ENCODE data around the gene GNAT1.

The GNAT1 gene

GRCh38 chr3:50154840-50155490 is 36.4 kb upstream of the GNAT1 start, which contains the start of gene SEMA3F:
TSS of gene SEMA3F (plus strand) at chr3:50155324. CDS start at chr3:50159623, 4,299 bp downstream.
- Histone ChIP-seq H3K4me1 (ENCODE audit: control insufficient read depth in 1 of 2, insufficient read depth in 2 of 2, low read length in 2 of 2) (peaks cover 1 to 25% of the 10 kb centered on the region in 2 donors), H3K4me3 (ENCODE audit: low read depth in 1 of 2, low read length in 2 of 2) (peak within 1 kb of the TSS; percentile 57 to 63), H3K27me3 (ENCODE audit: low read depth, low read length) (peaks cover 5% of the 10 kb centered on the region), H3K36me3 (ENCODE audit: control insufficient read depth in 1 of 2, insufficient read depth in 2 of 2, low read length in 2 of 2) (no peaks in the 10 kb centered on the region), H3K27ac (ENCODE audit: low read length) (peak within 1 kb of the TSS; percentile 63), H3K9me3 (ENCODE audit: control insufficient read depth in 1 of 2, low read length in 2 of 2) (no peaks in the 10 kb centered on the region)

- no peaks in the 10 kb centered on the region for H3K9me3 ChIP-seq (ENCODE audit: control insufficient read depth in 1 of 2, low read length in 2 of 2)
- H3K27me3 ChIP-seq (ENCODE audit: low read depth, low read length): peaks cover 5% of the 10 kb centered on the region
- peak overlapping the region; percentile 63 for H3K27ac ChIP-seq (ENCODE audit: low read length)
- H3K36me3 ChIP-seq (ENCODE audit: control insufficient read depth in 1 of 2, insufficient read depth in 2 of 2, low read length in 2 of 2): no peaks in the 10 kb centered on the region
- H3K4me1 ChIP-seq (ENCODE audit: control insufficient read depth in 1 of 2, insufficient read depth in 2 of 2, low read length in 2 of 2): peaks cover 3 to 25% of the 10 kb centered on the region in 2 donors
- H3K4me3 ChIP-seq (ENCODE audit: low read depth in 1 of 2, low read length in 2 of 2): peak overlapping the region; percentile 52 to 63
Measured at GRCh38 chr3:50155491-50155878, 35.9 kb upstream of the GNAT1 start.

- H3K4me3 ChIP-seq (ENCODE audit: low read depth in 1 of 2, low read length in 2 of 2): peak overlapping the region; percentile 52 to 63
- peaks cover 5% of the 10 kb centered on the region for H3K27me3 ChIP-seq (ENCODE audit: low read depth, low read length)
- H3K36me3 ChIP-seq (ENCODE audit: control insufficient read depth in 1 of 2, insufficient read depth in 2 of 2, low read length in 2 of 2): no peaks in the 10 kb centered on the region
- H3K4me1 ChIP-seq (ENCODE audit: control insufficient read depth in 1 of 2, insufficient read depth in 2 of 2, low read length in 2 of 2): peaks cover 5 to 29% of the 10 kb centered on the region in 2 donors
- H3K9me3 ChIP-seq (ENCODE audit: control insufficient read depth in 1 of 2, low read length in 2 of 2): no peaks in the 10 kb centered on the region
- H3K27ac ChIP-seq (ENCODE audit: low read length): peak overlapping the region; percentile 63
Measured at GRCh38 chr3:50155891-50156290, 35.5 kb upstream of the GNAT1 start.

GRCh38 chr3:50156549-50157493 is 34.6 kb upstream of the GNAT1 start:
- no peaks in the 10 kb centered on the region for H3K9me3 ChIP-seq (ENCODE audit: control insufficient read depth in 1 of 2, low read length in 2 of 2)
- peak overlapping the region; percentile 63 for H3K27ac ChIP-seq (ENCODE audit: low read length)
- no peaks in the 10 kb centered on the region for H3K36me3 ChIP-seq (ENCODE audit: control insufficient read depth in 1 of 2, insufficient read depth in 2 of 2, low read length in 2 of 2)
- H3K27me3 ChIP-seq (ENCODE audit: low read depth, low read length): peaks cover 5% of the 10 kb centered on the region
- H3K4me3 ChIP-seq (ENCODE audit: low read depth in 1 of 2, low read length in 2 of 2): peak overlapping the region; percentile 52 to 63
- H3K4me1 ChIP-seq (ENCODE audit: control insufficient read depth in 1 of 2, insufficient read depth in 2 of 2, low read length in 2 of 2): peaks cover 13 to 35% of the 10 kb centered on the region in 2 donors

GRCh38 chr3:50157827-50158529 is 33.4 kb upstream of the GNAT1 start:
- H3K27me3 ChIP-seq (ENCODE audit: low read depth, low read length): peaks cover 5% of the 10 kb centered on the region
- peaks cover 14 to 43% of the 10 kb centered on the region in 2 donors for H3K4me1 ChIP-seq (ENCODE audit: control insufficient read depth in 1 of 2, insufficient read depth in 2 of 2, low read length in 2 of 2)
- H3K9me3 ChIP-seq (ENCODE audit: control insufficient read depth in 1 of 2, low read length in 2 of 2): no peaks in the 10 kb centered on the region
- no peak overlapping the region for H3K4me3 ChIP-seq (ENCODE audit: low read depth in 1 of 2, low read length in 2 of 2)
- H3K36me3 ChIP-seq (ENCODE audit: control insufficient read depth in 1 of 2, insufficient read depth in 2 of 2, low read length in 2 of 2): no peaks in the 10 kb centered on the region
- no peak overlapping the region for H3K27ac ChIP-seq (ENCODE audit: low read length)

- no peaks in the 10 kb centered on the region for H3K9me3 ChIP-seq (ENCODE audit: control insufficient read depth in 1 of 2, low read length in 2 of 2)
- H3K4me3 ChIP-seq (ENCODE audit: low read depth in 1 of 2, low read length in 2 of 2): no peak overlapping the region
- H3K4me1 ChIP-seq (ENCODE audit: control insufficient read depth in 1 of 2, insufficient read depth in 2 of 2, low read length in 2 of 2): peaks cover 18 to 49% of the 10 kb centered on the region in 2 donors
- no peaks in the 10 kb centered on the region for H3K36me3 ChIP-seq (ENCODE audit: control insufficient read depth in 1 of 2, insufficient read depth in 2 of 2, low read length in 2 of 2)
- H3K27me3 ChIP-seq (ENCODE audit: low read depth, low read length): peaks cover 5% of the 10 kb centered on the region
- H3K27ac ChIP-seq (ENCODE audit: low read length): no peak overlapping the region
Measured at GRCh38 chr3:50158530-50159146, 32.8 kb upstream of the GNAT1 start.

- no peaks in the 10 kb centered on the region for H3K36me3 ChIP-seq (ENCODE audit: control insufficient read depth in 1 of 2, insufficient read depth in 2 of 2, low read length in 2 of 2)
- no peaks in the 10 kb centered on the region for H3K9me3 ChIP-seq (ENCODE audit: control insufficient read depth in 1 of 2, low read length in 2 of 2)
- H3K27ac ChIP-seq (ENCODE audit: low read length): peak overlapping the region; percentile 39
- peaks cover 5% of the 10 kb centered on the region for H3K27me3 ChIP-seq (ENCODE audit: low read depth, low read length)
- H3K4me3 ChIP-seq (ENCODE audit: low read depth in 1 of 2, low read length in 2 of 2): no peak overlapping the region
- H3K4me1 ChIP-seq (ENCODE audit: control insufficient read depth in 1 of 2, insufficient read depth in 2 of 2, low read length in 2 of 2): peaks cover 38 to 58% of the 10 kb centered on the region in 2 donors
Measured at GRCh38 chr3:50160561-50160983, 30.8 kb upstream of the GNAT1 start.

GRCh38 chr3:50161320-50161719 is 30.1 kb upstream of the GNAT1 start:
- no peak overlapping the region for H3K4me3 ChIP-seq (ENCODE audit: low read depth in 1 of 2, low read length in 2 of 2)
- no peaks in the 10 kb centered on the region for H3K27me3 ChIP-seq (ENCODE audit: low read depth, low read length)
- H3K27ac ChIP-seq (ENCODE audit: low read length): peak overlapping the region; percentile 39
- H3K4me1 ChIP-seq (ENCODE audit: control insufficient read depth in 1 of 2, insufficient read depth in 2 of 2, low read length in 2 of 2): peaks cover 45 to 58% of the 10 kb centered on the region in 2 donors
- H3K9me3 ChIP-seq (ENCODE audit: control insufficient read depth in 1 of 2, low read length in 2 of 2): no peaks in the 10 kb centered on the region
- H3K36me3 ChIP-seq (ENCODE audit: control insufficient read depth in 1 of 2, insufficient read depth in 2 of 2, low read length in 2 of 2): no peaks in the 10 kb centered on the region

- no peaks in the 10 kb centered on the region for H3K36me3 ChIP-seq (ENCODE audit: control insufficient read depth in 1 of 2, insufficient read depth in 2 of 2, low read length in 2 of 2)
- H3K27ac ChIP-seq (ENCODE audit: low read length): no peak overlapping the region
- no peaks in the 10 kb centered on the region for H3K9me3 ChIP-seq (ENCODE audit: control insufficient read depth in 1 of 2, low read length in 2 of 2)
- peaks cover 53 to 57% of the 10 kb centered on the region in 2 donors for H3K4me1 ChIP-seq (ENCODE audit: control insufficient read depth in 1 of 2, insufficient read depth in 2 of 2, low read length in 2 of 2)
- no peak overlapping the region for H3K4me3 ChIP-seq (ENCODE audit: low read depth in 1 of 2, low read length in 2 of 2)
- H3K27me3 ChIP-seq (ENCODE audit: low read depth, low read length): no peaks in the 10 kb centered on the region
Measured at GRCh38 chr3:50162034-50162883, 29.2 kb upstream of the GNAT1 start.

All from muscle layer of duodenum (tissue), 2 donors.